Erythroblast (primary cell): ENCODE data around the gene ATP6V0E1.

Experiments used
- GATA1 ChIP-seq: IDR thresholded peaks from 2 replicates; pipeline ENCODE4 v1.6.1; 2011; ENCODE audit warnings: low read depth, mild to moderate bottlenecking, control low read depth, low read length, moderate library complexity
- POLR2A ChIP-seq: IDR thresholded peaks from 2 replicates; pipeline ENCODE4 v1.6.1; 2011; ENCODE audit warnings: mild to moderate bottlenecking, low read length

DNA sequence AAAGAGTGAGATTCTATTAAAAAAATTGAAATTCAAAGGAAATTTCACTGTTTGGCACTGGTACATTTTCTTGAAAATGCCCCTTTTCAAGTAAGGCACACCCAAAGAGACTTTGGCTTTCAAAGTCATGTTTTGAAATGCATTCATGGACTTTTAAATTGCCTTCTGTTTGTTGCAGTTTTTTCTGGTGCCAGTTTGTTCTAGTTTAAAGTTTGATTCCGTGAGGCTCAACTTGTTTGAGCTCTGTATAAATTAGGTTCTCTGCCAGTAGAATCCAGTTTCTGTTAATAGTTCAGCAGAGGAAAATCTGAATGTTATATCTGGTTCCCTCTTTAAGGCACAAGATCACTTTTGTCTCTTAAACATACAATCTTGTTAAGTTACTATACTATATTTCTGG lies 16.4 kb downstream of the ATP6V0E1 start:
- TF ChIP-seq POLR2A: no peak
- no peak for TF ChIP-seq GATA1
